Astrocyte of the cerebellum (primary cell): Measurements from ENCODE around the gene CCDC89.

Experiments used
- DNase-seq: peaks from one replicate; pipeline ENCODE4 v3.0.0-alpha.2; 2011; ENCODE audit warnings: low read depth
- H3K4me3 ChIP-seq: 2 replicates; pipeline ENCODE4 v1.5.1; 2011; ENCODE audit warnings: mild to moderate bottlenecking, low read depth, low read length, moderate library complexity
- CTCF ChIP-seq: IDR thresholded peaks from 2 replicates; pipeline ENCODE4 v1.5.1; 2012; ENCODE audit warnings: low read length, low read depth, moderate library complexity, mild to moderate bottlenecking; ENCODE audit errors: missing control alignments
- in situ Hi-C: cut with HindIII; loops from 2 replicates; pipeline ENCODE4 v1.10.0; 2017; ENCODE audit warnings: low sequenced_read_pairs

The CCDC89 gene

DNA sequence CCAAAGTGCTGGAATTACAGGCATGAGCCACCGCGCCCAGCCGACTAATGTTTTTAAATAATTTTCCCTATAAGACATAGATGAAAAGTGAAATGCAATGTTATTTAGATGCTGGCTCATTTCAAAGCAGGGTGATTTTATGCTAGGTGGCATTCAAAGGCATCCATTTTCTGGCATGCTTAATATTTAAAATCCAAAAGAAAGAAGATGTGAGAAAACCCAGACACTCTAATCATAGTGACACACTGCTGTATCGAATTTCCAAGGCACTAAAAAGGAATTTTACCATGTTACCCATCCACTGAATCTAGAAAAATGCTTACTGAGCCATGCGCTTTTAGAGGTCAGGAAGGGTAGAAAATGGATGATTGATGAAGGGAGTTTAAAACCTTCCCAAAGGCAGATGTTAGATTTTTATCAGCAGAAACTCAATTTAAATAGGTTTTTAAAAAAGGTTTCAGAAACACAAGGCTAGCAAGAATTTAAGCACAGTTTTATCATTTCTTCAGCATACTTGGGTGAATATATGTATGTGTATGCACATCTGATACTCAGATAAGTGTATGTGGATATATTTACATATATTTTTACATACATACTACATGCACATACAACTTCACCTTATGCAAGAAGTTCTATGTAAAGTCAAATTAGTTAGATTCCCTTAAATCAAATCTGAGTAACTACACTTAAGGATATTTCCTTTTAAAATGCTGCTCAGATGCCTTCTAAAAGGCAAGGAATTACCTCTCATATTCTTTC, 24.1 kb upstream of the CCDC89 start:
- in situ Hi-C loops = no loop called here
- DNase-seq = no peak
- no peak overlapping the region for H3K4me3 ChIP-seq
- no peak for TF ChIP-seq CTCF

DNA sequence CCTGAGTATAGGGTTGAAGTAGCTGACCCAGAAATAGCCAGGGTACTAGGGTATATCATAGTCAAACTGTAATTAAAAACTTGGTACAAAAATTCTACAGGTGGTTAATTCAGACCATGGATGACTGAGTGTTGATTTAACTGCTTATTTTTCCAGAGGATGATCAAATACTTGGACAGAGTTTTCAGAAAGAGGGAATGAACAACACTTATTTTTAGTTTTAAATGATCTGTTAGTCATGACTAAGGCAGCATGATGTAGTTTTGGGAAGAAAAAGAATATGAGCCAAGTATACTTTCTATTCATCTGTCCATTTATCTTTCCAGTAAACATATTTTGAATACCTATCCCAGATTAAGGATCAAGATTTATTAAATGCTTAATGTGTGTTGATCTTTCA, 19.8 kb upstream of the CCDC89 start:
- no peak overlapping the region for H3K4me3 ChIP-seq
- TF ChIP-seq CTCF = no peak
- DNase-seq = no peak
- in situ Hi-C loops = no loop called here

DNA sequence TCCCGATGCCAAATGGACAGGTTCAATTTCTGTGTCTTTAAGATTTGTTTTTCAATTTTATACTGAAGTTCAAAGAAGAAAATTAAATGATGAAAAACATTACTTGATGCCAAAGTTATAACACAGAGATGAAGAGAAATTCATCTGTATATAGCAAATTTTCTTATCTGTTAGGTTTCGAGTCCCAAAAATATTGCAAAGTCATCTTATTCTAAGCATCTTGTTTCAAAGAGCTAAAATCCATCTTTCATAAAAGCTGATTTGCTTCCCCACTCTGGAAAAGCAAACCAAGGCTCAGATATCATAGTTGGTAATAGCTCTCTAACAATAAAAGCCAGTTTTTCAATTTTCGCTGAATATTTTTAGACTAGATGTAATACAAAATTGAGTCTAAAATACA, 19.0 kb upstream of the CCDC89 start:
- no peak overlapping the region for H3K4me3 ChIP-seq
- no peak for TF ChIP-seq CTCF
- no peak for DNase-seq
- in situ Hi-C loops = no loop called here

DNA sequence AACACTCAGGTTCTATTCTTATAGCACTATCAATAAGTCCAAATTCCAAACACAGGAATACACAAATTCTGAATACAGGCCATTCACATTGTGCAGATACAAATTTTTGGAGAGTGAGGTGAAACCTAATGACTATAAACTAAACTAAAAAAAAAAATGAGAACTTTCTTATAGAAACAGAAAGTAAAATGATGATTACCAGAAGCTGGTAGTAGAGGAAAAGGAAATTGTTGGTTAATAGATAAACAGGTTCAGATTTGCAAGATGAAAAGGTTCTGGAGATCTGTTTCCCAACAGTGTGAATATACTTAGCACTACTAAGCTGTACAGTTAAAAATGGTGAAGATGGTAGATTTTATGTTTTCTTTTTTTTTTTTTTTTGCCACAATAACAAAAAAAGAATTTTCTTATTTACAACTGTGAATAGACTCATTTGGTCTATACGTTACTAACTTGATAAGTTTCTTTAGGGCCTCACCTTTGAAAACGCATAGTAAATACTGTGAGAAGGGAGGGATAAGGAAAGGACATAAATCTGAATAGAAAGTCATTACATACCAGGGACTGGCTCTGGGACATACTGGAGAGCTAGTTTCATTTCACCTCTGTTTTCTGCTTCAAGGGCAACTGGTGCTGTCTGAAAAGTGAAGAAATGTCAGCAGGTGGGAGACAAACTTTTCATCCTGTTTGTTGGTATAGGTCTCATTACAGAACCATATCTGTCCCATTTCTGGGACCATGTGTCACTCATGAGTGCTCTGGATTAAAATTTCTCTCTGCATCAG, 14.2 kb upstream of the CCDC89 start:
- in situ Hi-C loops = no loop called here
- no peak for DNase-seq
- TF ChIP-seq CTCF = no peak
- no peak overlapping the region for H3K4me3 ChIP-seq

GRCh38 chr11:85698195-85698594, 12.2 kb upstream of the CCDC89 start:
- no peak overlapping the region for H3K4me3 ChIP-seq
- DNase-seq = no peak
- TF ChIP-seq CTCF = no peak
- in situ Hi-C loops = no loop called here

- in situ Hi-C loops = no loop called here
- DNase-seq = no peak
Measured at GRCh38 chr11:85697747-85698146, 11.8 kb upstream of the CCDC89 start.

More at GRCh38 chr11:85697747-85698146, 11.8 kb upstream of the CCDC89 start:
- no peak overlapping the region for H3K4me3 ChIP-seq
- TF ChIP-seq CTCF = no peak
